GM18499 (cell line): ENCODE results near the gene COL19A1.

Experiments used
- ATAC-seq: cut with Tn5 transposase; IDR thresholded peaks from one replicate; pipeline ENCODE4 v1.9.1; 2021; ENCODE audit warnings: moderate number of reproducible peaks; ENCODE audit not compliant: insufficient read depth, unreplicated experiment

Gene COL19A1

DNA sequence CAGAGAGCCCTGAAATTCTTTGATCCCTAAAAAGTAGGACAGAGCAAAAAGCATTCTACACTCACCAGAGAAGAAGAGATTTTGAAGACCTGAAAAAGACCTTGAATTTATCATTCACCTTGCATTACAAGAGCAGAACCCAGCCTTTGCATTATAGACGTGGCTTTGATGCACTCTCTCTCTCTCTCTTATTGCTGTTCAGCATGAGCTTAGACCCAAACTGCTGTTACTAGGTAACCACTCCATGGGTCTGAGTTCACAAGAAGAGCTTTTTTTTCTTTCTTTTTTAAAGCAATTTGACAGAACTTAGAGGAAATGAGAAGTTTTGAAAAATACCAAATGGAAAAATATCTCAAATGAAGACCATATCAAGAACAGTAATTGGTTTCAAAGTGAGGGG, 392.1 kb downstream of the COL19A1 start:
- no peak for ATAC-seq
